Ecto neural progenitor cell (in vitro differentiated cells): ENCODE data around the gene HDAC4.

Experiments used
- DNase-seq: peaks from one replicate; pipeline ENCODE4 v3.0.0-alpha.2; 2018; ENCODE audit warnings: low spot score

The HDAC4 gene

DNA sequence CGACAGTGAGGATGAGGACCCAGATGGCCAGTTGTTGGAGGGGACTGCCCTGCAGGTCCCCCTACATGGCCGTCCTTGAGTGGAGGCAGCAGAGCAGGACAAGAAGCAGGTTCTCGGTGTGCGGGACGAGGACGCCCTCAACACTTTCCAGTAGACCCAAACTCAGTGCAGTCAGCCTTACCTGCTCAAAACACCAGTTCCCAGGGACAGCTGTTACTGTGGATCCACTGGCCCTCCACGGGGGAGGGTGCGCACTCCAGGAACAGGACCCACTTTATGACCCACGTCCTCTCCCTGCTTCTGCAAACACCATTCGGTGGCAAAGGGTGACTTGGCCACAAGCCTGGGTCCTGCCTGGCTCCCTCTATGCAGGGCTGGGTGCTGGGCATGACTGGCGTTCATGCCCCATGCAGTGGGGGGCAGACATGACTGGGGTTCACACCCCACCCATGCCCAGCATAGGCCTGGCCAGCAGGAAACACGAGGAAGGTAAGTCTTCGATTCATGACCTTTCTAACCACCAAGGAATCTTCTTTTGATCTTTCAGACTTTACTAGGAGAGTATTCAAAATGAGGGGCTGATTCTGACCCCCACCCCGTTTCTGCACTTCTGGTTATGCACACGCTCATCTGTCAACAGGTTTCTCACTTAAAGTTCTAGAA, 233.7 kb downstream of the HDAC4 start:
- DNase-seq, result no peak

DNA sequence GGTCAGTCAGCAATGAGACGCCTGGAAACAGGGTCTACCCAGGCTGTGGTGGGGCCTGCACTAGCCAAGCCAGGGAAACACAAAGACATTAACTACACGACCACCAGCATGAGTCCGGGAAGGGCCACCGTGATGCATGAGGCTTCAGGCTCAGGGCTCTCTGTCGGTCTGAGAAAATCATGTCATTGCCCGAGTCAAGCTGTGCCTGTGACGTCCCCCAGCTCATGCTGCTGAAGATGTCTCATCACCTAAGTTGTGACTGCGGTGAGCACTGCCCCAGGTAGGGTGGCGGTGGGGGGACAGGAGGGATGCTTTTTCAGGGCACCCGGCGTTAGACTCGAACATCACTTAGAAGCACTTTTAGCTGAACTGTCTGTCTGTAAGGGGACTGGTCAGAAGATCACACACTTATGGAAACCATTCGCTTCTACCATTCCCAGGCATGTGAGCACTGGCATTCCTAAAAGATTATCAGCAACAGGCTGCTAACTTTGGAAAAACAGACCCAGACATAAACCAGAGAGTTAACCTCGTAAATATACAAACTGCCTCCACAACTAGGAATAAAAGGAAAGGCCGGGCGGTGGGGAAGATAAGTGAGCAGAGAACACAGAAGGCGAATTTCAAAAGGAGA, 234.5 kb downstream of the HDAC4 start:
- DNase-seq, result no peak

DNA sequence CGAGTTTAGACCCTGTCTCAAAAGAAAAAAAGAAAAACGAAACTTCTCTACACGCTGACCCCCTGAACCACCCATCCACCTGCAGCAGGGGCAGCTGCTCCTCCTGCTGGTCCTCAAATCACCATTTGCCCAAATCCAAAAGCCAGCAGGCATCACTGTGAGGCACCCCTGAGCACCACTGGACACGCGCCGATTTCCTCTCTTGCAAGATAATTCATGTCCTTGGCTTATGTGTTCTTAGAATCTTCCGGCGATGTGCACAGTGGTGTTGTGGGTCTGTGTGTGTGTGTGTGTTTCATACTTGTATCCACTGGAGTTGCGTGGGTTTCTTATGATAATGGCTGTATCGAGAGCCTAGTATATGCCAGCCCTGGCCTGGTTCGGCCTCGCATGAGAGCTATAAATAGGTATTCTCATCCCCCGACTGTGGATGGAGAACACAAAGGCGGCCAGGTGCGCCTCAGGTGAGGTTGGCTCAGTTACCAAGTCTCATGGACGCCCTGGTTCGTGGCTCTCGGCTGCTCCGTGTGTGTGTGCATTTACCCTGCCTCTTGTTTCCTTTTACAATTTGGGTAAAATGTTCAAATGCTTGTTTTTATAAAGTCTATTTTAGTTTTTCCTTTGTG, 235.5 kb downstream of the HDAC4 start:
- no peak for DNase-seq

DNA sequence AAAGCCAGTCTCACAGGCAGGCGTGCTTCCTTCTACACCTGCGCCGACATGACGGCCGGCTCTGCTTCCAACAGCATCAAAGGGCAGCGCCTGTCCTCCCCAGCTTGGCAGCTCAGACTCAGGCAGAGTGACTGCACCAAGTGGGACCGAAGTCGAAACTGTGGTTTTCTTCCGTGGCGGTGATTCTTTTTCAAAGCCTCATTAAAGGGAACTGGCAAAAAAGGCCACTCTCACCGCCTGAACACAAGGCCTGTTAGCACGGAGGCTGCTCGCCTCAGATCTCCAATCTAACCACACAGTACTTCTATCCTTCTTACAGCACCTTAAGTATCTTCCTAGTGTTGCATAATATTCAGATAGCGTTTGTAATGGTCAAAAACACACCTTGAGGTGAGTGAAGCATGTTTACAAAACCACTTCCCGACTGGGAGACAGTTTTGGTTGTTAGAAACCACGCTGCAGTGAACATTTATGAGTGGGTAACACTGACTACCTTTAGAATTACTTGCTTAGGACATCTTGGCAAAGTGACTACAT, 236.4 kb downstream of the HDAC4 start:
- no peak for DNase-seq

DNA sequence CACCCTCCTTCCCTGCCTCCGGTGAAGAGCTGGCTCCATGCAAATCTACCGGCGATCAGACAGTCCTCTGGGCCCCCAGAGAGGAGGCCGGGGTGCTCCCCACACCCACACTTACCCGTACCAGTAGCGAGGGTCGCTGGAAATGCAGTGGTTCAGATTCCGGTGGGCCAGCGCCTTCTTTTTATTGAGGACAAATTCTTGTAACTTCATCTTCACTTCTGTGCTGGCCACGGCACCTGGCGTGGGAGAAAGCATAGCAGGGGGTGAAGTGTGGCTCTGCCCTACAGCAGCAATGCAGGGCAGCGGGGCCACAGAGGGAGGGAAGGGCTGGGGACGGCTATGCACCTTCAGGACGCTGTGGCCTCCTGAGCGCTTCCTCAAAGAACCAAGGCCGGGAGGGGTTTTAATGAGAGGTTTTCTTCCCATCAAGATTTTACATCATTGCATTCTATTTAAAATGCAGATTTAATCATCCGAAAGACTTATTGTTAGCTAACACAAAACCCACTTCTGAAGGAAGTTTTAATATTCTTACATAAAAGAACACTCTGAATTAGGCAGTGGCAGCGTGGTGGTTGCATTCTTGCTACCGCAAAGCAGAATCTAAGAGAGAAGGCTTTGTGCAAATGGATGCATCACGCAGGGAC, 237.0 kb downstream of the HDAC4 start:
- no peak for DNase-seq

DNA sequence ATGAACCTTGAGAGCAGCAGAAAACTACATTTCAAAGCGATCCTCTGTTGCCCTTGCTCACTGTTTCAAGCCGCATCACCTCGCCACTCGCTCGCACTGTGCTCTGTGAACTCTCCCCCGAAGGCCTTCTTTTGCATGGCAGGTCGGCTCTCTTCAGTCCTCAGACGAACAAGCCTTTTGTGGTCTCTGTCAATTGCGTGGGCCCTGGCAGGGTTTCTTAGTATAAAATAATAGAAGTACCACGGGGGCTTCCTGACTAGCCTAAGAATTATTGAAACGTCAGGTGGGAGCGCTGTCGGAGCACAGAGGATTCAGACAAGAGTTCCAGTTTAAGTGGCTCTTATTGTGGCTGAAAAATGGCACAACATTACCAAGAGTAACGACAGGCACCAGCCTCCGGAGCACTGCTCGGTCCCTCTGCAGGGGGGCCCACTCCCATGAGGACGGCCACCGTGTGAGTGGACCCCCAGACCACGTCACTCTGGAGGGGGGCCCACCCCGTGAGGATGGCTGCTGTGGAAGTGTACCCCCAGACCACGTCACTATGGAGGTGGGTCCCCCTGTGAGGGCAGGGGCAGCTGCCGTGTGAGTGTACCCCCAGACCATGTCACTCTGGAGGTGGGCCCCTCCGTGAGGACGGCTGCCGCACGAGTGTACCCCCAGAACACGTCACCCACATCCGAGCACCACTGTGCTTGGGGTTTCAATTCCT, 237.7 kb downstream of the HDAC4 start:
- DNase-seq, result no peak

DNA sequence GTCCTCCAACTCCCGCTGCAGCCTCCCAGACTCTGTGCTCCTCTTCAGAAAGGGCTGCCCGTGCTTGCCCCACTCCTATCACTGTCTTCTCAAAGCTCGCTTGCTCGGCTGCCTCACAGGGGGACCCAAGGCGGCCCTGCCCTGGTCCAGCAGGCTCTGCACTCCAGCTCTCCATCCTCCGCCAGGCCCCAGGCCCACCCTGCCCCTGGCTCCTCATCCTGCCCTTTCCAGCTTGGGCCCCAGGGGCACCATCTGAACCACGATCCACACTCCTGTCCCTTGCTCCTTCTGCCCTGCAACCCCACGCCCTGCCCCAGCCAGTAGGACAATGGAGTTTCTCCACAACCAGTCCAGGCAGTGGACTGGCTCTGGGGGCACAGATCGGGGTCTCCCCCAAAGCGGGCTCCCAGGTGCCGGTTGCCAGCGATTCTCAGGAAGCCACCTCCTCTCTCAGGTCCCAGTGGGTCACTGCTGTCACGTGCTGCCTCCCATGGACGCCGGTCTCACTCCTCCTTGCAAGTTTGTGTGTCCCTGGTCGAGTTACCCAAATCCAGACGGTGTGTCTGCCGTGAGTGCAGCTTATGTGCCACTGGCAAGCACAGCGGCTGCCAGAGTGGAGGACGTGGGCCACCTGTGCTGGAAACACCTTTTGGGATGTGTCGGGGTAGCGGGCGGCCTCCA, 238.5 kb downstream of the HDAC4 start:
- DNase-seq, result no peak

DNA sequence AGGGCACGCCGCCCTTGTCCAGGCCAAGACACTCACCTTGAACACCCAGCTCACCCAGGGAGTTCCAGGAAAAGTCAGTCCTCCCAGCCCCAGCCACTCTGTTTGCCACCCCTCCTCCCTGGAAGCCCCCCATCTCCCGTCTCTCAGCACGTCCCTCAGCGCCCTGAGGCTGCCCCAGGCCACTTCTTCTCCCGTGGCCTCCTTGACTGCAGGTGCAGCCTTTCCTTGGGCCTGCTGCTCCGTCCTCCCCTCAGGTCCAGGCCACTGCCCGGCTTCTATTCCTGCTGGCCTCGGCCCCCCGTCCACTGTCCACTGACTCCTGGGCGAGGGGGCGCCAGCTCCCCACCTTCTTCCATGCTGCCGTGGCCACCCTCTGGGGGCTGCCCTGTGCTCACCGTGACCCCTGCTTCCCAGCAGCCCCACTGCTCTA, 239.1 kb downstream of the HDAC4 start:
- DNase-seq, result no peak

DNA sequence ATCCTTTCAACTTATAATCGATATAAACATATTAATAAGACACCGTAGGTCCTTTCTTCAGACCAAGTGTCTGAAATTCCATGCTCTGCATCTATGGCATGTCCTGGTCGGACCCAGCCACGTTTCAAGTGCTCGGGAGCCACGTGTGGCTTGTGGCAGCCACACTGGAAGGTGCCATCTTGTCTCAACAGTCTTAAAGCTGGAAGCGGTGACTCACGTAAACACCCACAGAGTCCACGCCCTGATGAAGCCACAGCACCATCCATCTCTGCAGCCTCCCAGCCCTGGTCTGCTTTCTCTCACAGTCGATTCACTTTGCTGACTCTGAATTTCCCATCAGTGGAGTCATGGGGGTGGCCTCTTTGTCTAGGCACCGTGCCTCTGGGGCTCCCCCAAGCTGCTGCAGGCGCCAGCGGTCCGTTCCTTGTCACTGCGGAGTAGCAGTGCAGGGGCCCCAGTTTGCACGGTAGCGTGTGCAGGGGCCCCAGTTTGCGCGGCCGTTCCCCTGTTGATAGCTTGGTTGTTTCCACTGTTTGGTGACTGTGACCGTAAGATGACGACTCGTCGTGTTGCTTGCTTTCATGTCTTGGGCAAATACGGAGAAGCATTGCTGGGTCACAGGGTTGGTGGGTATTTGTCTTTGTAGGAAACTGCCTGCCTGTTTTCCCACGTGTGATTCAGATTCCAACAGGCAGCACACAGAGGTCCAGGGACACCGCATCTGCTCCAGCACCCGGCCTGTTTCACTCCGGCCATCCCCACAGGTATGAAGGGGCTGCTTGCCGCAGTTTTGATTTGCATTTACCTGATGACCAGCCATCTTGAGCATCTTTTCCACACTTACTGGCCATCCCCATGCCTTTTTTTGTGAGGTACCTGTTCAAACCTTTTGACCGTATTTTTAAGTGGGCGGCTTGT, 240.3 kb downstream of the HDAC4 start:
- no peak for DNase-seq

DNA sequence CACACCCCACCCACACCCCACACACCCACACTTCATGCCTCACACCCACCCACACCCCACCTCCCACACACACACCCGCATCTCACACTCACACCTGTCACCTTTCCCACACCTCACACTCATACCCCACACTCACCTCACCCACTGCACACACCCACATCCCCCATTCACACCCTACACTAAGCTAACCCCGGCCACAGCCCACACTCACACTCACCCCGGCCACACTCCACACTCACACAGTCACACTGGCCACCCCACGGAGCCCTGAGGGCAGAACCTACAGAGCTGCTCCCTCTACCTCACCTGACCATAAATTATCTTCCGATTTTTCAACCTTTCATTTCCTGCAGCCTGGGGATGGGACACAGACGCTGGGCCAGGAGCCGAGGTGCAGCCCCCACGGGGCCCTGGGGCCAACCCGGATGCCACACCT, 241.3 kb downstream of the HDAC4 start:
- no peak for DNase-seq

DNA sequence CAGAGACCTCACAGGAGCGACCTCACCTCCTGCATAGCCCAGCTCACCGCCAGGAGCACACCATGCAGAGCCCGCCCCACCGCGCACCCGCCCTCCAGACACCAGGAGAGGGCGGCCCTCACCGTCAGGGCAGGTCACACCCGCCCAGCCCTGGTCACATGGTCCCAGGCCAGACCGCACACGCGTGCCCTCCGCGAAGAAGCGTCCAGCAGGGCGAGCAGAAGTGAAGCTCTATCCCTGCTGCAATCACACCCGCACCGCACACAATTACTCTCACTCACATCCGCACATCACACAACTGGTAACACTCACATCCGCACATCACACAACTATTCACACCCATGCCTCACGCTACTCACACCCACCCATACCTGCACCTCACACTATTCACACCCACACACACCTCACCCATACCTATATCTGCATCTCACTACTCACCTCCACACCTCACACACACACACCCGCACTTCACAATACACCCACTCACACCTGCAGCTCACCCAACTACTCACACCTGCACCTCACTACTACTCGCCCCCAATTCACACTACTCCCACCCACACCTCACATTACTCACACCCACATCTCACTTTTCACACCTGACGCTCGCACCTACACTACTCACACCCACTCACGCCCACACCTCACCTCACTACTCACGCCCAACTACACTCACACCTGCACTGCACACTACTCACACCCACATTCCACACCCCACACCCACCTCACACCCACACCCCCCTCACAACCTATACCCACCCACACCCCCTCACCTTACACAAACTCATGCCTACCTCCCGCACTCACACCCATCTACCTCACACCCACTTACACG, 242.0 kb downstream of the HDAC4 start:
- no peak for DNase-seq

DNA sequence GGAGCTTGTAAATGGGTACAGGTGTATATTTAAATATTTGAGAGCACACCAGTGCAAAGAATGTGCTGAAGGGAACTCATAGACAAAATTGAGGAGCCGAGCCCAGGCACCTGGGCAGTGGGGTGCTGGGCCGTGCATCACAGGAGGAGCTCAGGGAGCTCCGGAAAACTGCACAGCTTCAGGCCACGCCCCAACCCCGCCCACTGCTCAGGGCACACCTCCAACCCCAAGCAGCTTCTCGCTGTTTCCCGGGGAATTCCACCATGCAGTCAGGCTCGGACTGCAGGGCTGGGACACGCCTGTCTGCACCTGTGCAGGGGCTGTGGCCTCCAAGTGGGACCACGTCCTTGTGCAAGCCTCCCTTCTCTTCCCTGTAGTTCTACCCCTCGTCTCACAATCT, 243.0 kb downstream of the HDAC4 start:
- peak; percentile 67 for DNase-seq

DNA sequence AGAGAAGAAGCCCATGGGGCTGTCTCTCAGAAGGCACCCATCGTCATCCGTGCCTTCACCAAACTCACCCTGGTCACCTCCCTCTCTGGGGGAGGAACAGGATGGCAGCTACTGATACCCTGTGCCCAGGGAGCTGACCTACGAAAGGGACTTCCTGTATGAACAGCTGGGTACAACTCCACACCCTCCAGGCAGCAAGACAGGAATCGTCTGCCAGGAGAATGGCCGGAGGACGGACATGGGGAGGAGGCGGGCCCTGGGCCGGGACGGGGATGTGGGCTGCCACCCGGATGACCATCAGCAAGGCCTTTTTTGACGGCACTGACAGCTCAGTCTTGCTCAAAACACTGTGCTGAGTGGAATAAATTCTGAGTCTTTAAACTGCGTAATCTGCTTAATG, 243.6 kb downstream of the HDAC4 start:
- DNase-seq, result no peak

DNA sequence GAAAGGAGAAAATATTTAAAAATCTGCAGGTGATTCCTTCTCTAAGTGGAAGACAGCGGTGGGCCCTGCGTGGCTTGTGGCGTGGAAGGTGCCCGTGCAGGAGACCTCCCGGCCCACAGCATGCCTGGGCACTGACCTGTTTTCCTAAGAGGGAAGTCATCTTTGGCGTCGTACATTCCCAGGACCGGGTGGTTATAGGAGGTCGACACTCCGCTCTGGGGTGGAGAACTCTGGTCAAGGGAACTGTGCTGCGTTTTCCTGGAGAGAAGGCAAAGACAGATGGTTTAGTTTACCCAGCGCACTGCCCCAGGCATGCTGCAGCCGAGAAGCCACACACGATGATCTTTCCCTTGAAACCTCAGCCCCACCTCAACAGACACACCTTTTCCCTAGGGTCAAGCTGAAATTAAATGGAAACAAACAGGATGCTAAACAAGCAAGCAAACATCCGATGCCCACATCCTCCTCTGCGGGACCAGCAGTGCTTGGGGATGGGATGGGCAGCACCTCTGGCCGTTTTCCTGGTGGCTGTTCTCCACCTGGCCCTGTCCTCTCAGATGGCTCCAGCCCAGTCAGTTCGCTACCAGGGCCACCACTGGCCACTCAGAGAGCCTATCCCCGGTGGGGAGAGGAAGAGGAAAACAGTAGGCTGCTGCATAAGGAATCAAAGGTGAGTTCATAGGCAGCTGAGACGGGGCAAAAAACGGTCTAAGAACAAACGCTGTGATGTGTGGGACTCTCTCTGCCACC, 244.1 kb downstream of the HDAC4 start:
- DNase-seq, result no peak

DNA sequence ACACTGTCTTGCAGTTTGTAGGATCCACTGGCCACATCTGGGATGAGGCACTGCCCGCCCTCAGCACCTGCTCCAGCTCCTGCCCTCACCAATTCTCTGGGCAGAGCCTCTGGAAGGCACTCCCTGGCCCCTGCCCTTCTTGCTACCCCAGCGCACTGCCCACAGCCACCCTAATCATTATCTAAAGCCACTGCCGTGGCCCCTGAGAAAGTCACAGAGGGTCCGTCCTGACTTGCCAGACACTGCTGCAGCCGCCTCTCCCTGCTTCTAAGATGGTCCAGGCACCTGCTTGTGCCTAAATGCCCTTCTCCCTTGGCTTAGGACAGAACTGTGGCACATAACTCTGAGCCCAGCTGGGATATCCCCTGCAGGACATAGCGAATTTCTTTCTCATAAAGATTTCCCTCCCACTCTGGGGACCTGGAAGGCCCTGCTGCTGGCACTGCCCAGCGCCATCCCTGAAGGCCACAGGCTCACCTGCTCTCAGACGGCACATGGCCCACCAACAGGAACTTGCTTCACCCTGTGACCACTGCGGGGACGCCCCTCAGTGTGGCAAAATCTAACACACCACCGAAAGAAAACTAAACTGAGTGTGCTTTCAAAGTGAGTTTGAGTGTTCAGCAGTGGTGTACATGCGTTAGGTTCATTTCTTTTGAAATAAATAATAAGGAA, 244.9 kb downstream of the HDAC4 start:
- DNase-seq, result no peak

DNA sequence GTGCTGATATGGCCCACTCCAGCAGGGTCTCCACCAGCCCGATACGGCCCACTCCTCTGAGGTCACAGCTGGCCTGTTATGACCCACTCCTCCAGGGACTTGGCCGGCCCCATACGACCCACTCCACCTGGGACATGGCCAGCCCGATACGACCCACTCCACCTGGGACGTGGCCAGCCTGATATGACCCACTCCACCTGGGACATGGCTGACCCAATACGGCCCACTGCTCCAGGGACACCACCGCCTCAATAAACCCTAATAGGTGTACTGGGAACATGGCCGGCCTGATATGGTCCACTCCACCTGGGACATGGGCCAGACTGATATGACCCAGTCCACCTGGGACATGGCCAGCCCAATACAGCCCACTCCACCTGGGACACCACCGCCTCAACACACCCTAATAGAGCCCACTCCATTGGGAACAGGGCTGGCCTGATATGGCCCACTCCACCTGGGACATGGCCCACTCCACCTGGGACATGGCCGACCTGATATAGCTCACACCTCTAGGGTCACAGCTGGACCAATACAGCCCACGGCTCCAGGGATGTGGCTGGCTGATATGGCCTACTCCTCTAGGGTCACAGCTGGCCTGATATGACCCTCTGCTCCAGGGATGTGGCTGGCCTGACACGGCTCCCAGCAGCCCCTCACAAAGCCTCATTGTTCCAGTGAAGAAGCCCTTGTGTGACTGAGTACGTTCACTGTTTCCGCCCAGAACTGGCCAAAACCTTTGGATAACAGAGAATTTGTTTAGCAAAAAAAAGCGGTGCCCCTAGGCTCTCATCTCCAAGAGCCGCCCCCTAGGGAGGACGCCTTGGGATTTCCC, 245.6 kb downstream of the HDAC4 start:
- DNase-seq, result no peak
